SJCRH30 (cell line): ENCODE results near the gene SETD3. TPM values are rescaled to one million over a fixed set of nuclear protein-coding genes. Genes with fewer than 3 reads are reported as not detected.

Source experiments
- DNase-seq, 2 experiments: peaks; one replicate each; pipeline ENCODE4 v3.0.0-alpha.2; 2015 to 2020
- H3K27ac ChIP-seq: fragments of 250-450 bp; sonication (Bioruptor Pico); 2 replicates; pipeline ENCODE4 v1.5.1; 2020; ENCODE audit warnings: mild to moderate bottlenecking, moderate library complexity
- H3K27me3 ChIP-seq: fragments of 250-450 bp; sonication (Bioruptor Pico); 2 replicates; pipeline ENCODE4 v1.5.1; 2020; ENCODE audit warnings: mild to moderate bottlenecking, moderate library complexity
- H3K36me3 ChIP-seq: fragments of 250-450 bp; sonication (Bioruptor Pico); 2 replicates; pipeline ENCODE4 v1.5.1; 2020; ENCODE audit warnings: mild to moderate bottlenecking, moderate library complexity
- H3K4me1 ChIP-seq: fragments of 250-450 bp; sonication (Bioruptor Pico); 2 replicates; pipeline ENCODE4 v1.5.1; 2020; ENCODE audit warnings: mild to moderate bottlenecking, moderate library complexity
- H3K4me3 ChIP-seq: fragments of 250-450 bp; sonication (Bioruptor Pico); 2 replicates; pipeline ENCODE4 v1.5.1; 2020; ENCODE audit warnings: mild to moderate bottlenecking, moderate library complexity
- H3K9me3 ChIP-seq: fragments of 250-450 bp; sonication (Bioruptor Pico); replicated peaks from 2 replicates; pipeline ENCODE4 v1.5.1; 2020; ENCODE audit warnings: mild to moderate bottlenecking, moderate library complexity
- total RNA-seq: library from RNA; depleted of rRNA; stranded (reverse); fragments of >200 nt; shearing (Covaris generic); gene quantifications from 2 replicates; pipeline ENCODE4 v1.2.3, GENCODE V29; 2014

Gene SETD3
- total RNA-seq, 1 experiment from 2014 or later = 79.4 TPM

DNA sequence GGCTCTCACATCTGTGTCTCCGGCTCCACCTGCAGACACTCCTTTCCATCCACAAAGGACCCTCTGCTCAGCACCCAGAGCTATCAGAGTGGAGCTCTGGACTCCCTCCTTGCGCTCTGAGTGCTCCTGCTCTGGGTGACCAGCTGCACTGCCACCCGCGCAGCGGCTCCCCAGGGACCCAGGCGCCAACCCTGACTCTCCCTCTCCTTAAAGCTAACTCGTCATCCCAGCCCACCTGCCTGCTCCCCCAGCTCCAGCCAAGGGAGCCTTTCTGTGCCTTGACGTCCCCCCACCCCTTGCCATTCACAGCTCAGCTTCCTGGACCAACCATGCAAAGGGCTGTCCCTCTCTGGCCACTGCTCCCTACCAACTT lies 99.0 kb downstream of the SETD3 start:
- Histone ChIP-seq H3K4me3 (no peak overlapping the region), H3K9me3 (no peaks in the 10 kb centered on the region), H3K27ac (no peak overlapping the region), H3K27me3 (no peaks in the 10 kb centered on the region), H3K4me1 (no peaks in the 10 kb centered on the region), H3K36me3 (no peaks in the 10 kb centered on the region)
- no peak for DNase-seq

DNA sequence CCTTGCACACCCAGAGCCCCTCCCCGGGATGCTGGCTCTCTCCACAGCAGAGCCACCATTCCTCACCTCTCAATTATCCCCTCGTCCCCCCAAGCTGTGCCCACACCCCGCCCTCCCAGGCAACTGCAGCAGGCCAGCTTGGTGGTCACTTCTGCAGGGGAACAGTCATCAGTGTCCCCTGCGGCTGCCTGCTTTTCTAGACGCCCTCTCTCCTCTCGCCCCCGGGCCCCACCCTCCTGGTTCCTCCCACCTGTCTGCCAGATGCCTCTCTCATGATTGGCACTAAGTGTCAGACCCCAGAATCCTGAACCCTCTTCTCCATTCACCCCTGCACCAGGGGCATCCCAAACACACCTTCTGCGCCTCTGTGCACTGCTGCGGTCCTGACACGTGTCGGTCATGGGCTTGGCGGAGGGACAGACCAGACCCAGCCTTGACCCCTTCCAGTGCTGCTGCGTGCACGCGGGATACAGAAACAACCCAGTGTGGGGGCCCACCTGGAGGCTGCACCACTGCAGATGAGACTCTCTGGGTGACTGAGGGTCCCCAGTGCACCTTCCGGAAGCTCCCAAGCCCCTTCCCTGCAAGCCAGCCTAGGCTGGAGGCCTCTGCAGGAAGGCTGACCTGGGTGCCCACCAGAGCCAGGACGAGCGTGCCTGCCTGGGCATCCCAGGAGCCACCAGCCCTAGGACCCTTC lies 99.5 kb downstream of the SETD3 start:
- no peaks in the 10 kb centered on the region for H3K4me1 ChIP-seq
- H3K9me3 ChIP-seq = no peaks in the 10 kb centered on the region
- no peaks in the 10 kb centered on the region for H3K36me3 ChIP-seq
- H3K4me3 ChIP-seq = no peak overlapping the region
- DNase-seq = no peak
- H3K27me3 ChIP-seq = no peaks in the 10 kb centered on the region
- H3K27ac ChIP-seq = no peak overlapping the region

- Histone ChIP-seq H3K27me3 (no peaks in the 10 kb centered on the region), H3K9me3 (no peaks in the 10 kb centered on the region)
- DNase-seq = no peak
Measured at GRCh38 chr14:99380402-99380801, 100.3 kb downstream of the SETD3 start.

DNA sequence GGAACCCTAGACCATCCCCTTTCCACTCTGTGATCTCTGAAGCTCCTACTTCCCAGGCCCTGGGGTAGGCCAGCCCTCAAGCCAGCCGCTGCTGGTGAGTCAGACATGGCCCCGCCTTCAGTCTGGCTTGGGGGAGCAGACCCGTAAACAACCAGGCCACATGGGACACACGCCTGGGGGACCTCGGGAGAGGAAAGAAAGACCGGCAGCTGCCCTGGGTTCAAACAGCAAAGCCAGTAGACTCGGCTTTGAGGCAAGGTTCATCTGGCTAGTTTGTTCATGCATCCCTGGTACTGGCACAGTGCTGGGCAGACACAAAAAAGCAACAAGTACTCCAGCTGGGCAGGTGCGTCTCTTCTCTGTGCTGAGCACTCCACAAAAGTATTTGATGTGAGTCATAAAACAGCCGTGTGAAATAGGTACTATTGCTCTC lies 101.9 kb downstream of the SETD3 start:
- peak; percentile 64 to 67 for DNase-seq
- H3K4me3 ChIP-seq = no peak overlapping the region
- no peaks in the 10 kb centered on the region for H3K27me3 ChIP-seq
- no peak overlapping the region for H3K27ac ChIP-seq
- H3K36me3 ChIP-seq = no peaks in the 10 kb centered on the region
- H3K4me1 ChIP-seq = no peaks in the 10 kb centered on the region
- H3K9me3 ChIP-seq = no peaks in the 10 kb centered on the region

More at GRCh38 chr14:99380402-99380801, 100.3 kb downstream of the SETD3 start:
- H3K4me1 ChIP-seq = no peaks in the 10 kb centered on the region
- no peak overlapping the region for H3K4me3 ChIP-seq
- H3K36me3 ChIP-seq = no peaks in the 10 kb centered on the region
- no peak overlapping the region for H3K27ac ChIP-seq

DNA sequence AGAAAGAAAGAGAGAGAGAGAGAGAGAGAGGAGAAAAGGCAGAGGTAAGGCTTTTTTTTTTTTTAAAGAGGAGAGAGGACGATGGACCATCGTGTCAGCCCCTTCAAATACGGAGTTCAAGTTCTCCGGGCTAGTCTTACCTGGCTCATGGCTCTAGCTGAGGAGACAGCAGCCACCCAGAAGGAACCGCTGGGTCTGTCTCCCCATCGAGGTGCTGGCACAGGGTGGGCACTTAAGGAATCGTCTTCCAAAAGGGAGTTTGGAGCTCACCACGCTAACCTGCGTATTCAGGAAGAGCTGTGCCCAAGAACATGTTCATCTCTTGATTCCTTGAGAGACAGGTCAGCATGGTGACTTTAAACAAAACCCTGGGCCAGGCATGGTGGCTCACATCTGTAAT lies 102.7 kb downstream of the SETD3 start:
- H3K27ac ChIP-seq = no peak overlapping the region
- no peak overlapping the region for H3K4me3 ChIP-seq
- no peaks in the 10 kb centered on the region for H3K9me3 ChIP-seq
- no peak for DNase-seq
- H3K4me1 ChIP-seq = no peaks in the 10 kb centered on the region
- no peaks in the 10 kb centered on the region for H3K36me3 ChIP-seq
- no peaks in the 10 kb centered on the region for H3K27me3 ChIP-seq

- Histone ChIP-seq H3K9me3 (no peaks in the 10 kb centered on the region), H3K27me3 (no peaks in the 10 kb centered on the region), H3K4me1 (no peaks in the 10 kb centered on the region), H3K4me3 (no peak overlapping the region), H3K36me3 (no peaks in the 10 kb centered on the region), H3K27ac (no peak overlapping the region)
- no peak for DNase-seq
Measured at GRCh38 chr14:99374964-99375363, 105.7 kb downstream of the SETD3 start.

- peaks cover 4% of the 10 kb centered on the region; the same call in 1 of the 2 replicates for H3K4me1 ChIP-seq
- H3K27me3 ChIP-seq = no peaks in the 10 kb centered on the region
- no peaks in the 10 kb centered on the region for H3K36me3 ChIP-seq
- no peak overlapping the region for H3K27ac ChIP-seq
- no peak for DNase-seq
- H3K9me3 ChIP-seq = no peaks in the 10 kb centered on the region
- no peak overlapping the region for H3K4me3 ChIP-seq
Measured at GRCh38 chr14:99363616-99364290, 116.9 kb downstream of the SETD3 start.

- Histone ChIP-seq H3K4me1 (peaks cover 4% of the 10 kb centered on the region; the same call in 1 of the 2 replicates), H3K27ac (no peak overlapping the region), H3K4me3 (no peak overlapping the region), H3K36me3 (no peaks in the 10 kb centered on the region), H3K27me3 (no peaks in the 10 kb centered on the region), H3K9me3 (no peaks in the 10 kb centered on the region)
- DNase-seq = no peak
Measured at GRCh38 chr14:99363051-99363450, 117.6 kb downstream of the SETD3 start.

DNA sequence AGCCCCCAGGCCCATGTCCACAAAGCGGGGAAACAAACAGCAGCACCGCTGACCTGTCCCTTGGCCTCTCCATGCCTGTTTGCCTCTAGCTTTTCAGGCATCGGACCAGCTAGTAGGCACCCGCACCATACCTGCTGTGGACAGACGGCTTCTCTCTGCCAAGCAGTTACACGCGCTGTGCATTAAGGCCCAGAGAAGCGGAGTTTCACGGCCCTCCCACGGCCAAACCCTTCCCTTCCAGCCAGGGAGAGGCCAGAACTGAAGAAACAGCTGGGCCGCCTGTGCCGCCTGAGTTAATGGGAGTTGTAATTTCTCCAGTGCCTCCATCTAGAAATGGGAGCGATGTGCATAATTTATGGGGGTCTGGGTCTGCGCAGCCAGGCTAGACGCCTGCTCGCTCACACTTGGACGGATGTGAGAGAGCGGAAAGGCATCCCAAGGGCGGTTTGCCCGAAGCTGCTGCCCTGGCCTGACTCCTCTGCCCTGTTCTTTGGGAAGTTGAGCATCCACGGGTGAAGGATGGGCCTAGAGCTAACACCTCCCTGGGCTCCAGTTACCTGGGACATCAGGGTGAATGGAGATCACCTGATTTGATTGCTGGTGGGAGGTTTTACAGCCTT lies 119.0 kb downstream of the SETD3 start:
- Histone ChIP-seq H3K27ac (no peak overlapping the region), H3K27me3 (no peaks in the 10 kb centered on the region), H3K9me3 (no peaks in the 10 kb centered on the region), H3K4me3 (no peak overlapping the region), H3K36me3 (no peaks in the 10 kb centered on the region), H3K4me1 (peaks cover 4% of the 10 kb centered on the region)
- no peak for DNase-seq

- H3K36me3 ChIP-seq = no peaks in the 10 kb centered on the region
- H3K27me3 ChIP-seq = no peaks in the 10 kb centered on the region
- H3K4me1 ChIP-seq = peaks cover 10% of the 10 kb centered on the region
- peak overlapping the region; percentile 49 for H3K4me3 ChIP-seq
- no peaks in the 10 kb centered on the region for H3K9me3 ChIP-seq
- H3K27ac ChIP-seq = no peak overlapping the region; the same call in 1 of the 2 replicates
- DNase-seq = peak; percentile 68 to 81
Measured at GRCh38 chr14:99360774-99361595, 119.7 kb downstream of the SETD3 start.

DNA sequence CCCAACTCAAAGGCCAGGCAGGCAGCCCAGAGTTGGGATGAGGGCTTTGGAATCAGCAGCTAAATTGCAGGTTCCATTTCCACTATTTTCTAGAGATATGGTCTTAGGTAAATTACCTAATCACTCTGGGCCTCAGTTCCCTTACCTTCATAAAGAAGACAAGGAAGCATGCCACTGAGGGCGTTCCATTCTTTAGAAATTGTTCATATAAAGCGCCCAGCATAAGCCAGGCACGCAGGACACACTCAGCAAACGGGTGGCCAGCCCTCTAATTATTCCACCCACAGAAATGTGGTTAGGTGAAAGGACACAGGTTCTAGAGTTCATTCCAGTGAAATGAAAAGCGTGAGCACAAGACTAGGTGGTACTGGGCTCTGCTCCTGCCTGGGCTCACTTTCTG lies 120.8 kb downstream of the SETD3 start:
- H3K27me3 ChIP-seq = no peaks in the 10 kb centered on the region
- H3K9me3 ChIP-seq = no peaks in the 10 kb centered on the region
- no peaks in the 10 kb centered on the region for H3K36me3 ChIP-seq
- H3K4me1 ChIP-seq = peaks cover 14% of the 10 kb centered on the region
- no peak overlapping the region for H3K27ac ChIP-seq
- DNase-seq = no peak
- H3K4me3 ChIP-seq = no peak overlapping the region

DNA sequence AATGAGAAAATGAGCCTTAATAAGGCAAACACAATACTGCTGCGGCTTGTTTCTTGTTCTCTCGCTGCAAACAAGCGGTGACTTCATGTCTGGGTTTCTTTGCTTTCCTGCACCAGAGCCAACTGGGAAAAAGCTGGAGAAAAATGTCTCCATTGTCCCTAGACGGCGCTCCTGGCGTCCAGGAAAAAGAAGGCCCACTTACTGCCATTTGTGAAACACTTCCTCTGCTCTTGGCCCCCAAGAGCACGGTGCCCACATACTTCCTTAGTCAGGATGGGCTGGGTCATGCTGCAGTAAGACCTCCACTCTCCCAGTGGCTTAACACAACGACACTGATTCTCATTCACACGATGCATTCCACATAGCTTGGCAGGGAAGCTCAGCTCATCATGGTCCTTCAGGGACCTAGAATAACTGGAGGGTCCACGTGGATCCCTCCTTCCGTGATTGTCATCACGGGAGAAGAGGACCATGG lies 122.7 kb downstream of the SETD3 start:
- no peak overlapping the region for H3K27ac ChIP-seq
- no peaks in the 10 kb centered on the region for H3K36me3 ChIP-seq
- H3K4me3 ChIP-seq = no peak overlapping the region
- peaks cover 14% of the 10 kb centered on the region for H3K4me1 ChIP-seq
- DNase-seq = no peak
- no peaks in the 10 kb centered on the region for H3K9me3 ChIP-seq
- H3K27me3 ChIP-seq = no peaks in the 10 kb centered on the region

DNA sequence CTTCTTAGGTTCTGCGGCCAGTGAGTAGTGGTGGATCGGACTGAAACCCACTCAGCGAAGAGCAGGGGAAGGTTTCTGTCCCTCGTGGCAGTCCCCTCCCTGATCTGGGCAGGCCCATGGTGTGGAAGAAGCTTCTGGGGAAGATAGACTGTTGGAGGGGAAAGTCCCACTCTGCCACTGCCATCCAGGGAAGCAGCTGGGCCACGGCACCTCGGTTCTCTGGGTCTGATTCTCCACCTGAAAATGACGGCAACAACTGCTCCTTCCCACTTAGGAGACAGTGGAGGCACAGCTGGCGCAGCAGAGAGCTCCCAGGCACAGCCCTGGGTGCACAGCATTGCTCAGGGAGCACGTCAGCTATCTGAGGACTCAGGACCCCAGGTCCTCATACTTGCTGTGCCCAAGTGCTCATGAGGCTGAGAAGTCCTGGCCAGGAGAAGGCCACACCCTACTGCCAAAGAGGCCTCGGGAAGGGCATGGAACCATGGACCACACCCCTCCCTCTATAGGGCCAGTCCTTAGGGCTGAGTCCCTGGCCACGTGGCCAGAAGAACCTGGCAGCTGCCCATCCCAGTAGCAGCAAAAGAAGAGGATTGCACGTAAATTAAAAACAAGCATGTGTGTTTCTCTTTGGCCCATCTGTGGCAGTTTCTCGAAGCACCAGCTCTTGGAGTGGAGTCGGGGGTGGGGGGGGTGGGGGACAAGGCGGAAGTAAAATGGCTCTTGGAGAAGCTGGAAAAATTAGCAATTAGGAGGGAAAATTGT lies 123.3 kb downstream of the SETD3 start:
- Histone ChIP-seq H3K27ac (no peak overlapping the region), H3K27me3 (no peaks in the 10 kb centered on the region), H3K36me3 (no peaks in the 10 kb centered on the region), H3K4me1 (peaks cover 14% of the 10 kb centered on the region), H3K9me3 (no peaks in the 10 kb centered on the region), H3K4me3 (no peak overlapping the region)
- DNase-seq = no peak

DNA sequence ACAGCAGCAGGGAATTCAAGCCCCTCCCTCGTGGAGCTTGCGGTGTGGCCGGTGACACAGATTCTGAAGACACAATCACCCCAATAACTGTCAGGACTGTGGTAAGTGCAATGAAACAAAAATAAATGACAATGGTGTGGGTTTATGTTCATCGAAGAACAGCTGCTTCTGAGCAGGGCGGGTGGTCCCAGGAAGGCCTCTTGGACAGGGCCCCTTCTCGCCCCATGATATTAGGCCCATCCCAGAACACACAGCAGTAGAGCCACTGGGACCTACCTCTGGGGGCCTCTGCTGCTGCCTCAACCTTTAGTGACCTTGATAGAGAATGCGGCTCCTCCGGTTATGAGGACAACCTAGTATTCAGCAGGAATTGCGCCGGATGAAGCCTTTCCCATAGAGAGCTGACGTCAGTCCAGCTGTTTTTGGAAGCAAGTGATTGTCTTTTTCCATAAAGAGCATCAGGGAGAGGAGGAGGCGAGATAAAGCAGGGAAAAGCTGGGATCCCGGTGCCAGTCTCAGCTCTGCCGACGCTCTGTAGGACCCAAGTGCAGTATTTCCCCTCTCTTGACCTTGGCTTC lies 124.5 kb downstream of the SETD3 start:
- Histone ChIP-seq H3K4me1 (peaks cover 14% of the 10 kb centered on the region), H3K36me3 (no peaks in the 10 kb centered on the region), H3K4me3 (no peak overlapping the region), H3K27ac (peak overlapping the region; percentile 6; the same call in 1 of the 2 replicates), H3K9me3 (no peaks in the 10 kb centered on the region), H3K27me3 (no peaks in the 10 kb centered on the region)
- DNase-seq = peak; percentile 44 to 50
